LNCAP (cell line): ENCODE results near the gene MRPS22.
A peak's percentile ranks its signal among the peaks of the same experiment; 100 is the strongest.

Source experiments
- CTCF ChIP-seq: fragments of 450-650 bp; IDR thresholded peaks from 2 replicates; pipeline ENCODE4 v1.5.1; 2017; ENCODE audit warnings: mild to moderate bottlenecking

The MRPS22 gene

GRCh38 chr3:139327861-139328260, 16.0 kb upstream of the MRPS22 start:
- no peak for TF ChIP-seq CTCF

- no peak for TF ChIP-seq CTCF
Measured at GRCh38 chr3:139328356-139328755, 15.5 kb upstream of the MRPS22 start.

- peak; percentile 100 for TF ChIP-seq CTCF
Measured at GRCh38 chr3:139329364-139329850, 14.4 kb upstream of the MRPS22 start.

- no peak for TF ChIP-seq CTCF
Measured at GRCh38 chr3:139332092-139332491, 11.7 kb upstream of the MRPS22 start.

GRCh38 chr3:139338405-139338804, 5.4 kb upstream of the MRPS22 start:
- TF ChIP-seq CTCF = no peak

- TF ChIP-seq CTCF = no peak
Measured at GRCh38 chr3:139339219-139339906, 4.5 kb upstream of the MRPS22 start.

GRCh38 chr3:139340784-139341183, 3.0 kb upstream of the MRPS22 start:
- no peak for TF ChIP-seq CTCF

- no peak for TF ChIP-seq CTCF
Measured at GRCh38 chr3:139342054-139342453, 1.8 kb upstream of the MRPS22 start.
